GM10266 (cell line): Measurements from ENCODE around the gene ALOXE3.

Source experiments
- DNase-seq: peaks from one replicate; pipeline ENCODE4 v3.0.0; 2012; ENCODE audit errors: extremely low spot score
- CTCF ChIP-seq: IDR thresholded peaks from 2 replicates; pipeline ENCODE4 v1.5.1; 2012; ENCODE audit warnings: mild to moderate bottlenecking, low read depth; ENCODE audit not compliant: control insufficient read depth, insufficient read depth; ENCODE audit errors: missing control alignments

The ALOXE3 gene

GRCh38 chr17:8048736-8049135 is 69.6 kb downstream of the ALOXE3 start:
- TF ChIP-seq CTCF, result no peak
- no peak for DNase-seq

- TF ChIP-seq CTCF, result no peak
- no peak for DNase-seq
Observed at GRCh38 chr17:8048236-8048635, 70.1 kb downstream of the ALOXE3 start.

- DNase-seq, result no peak
- TF ChIP-seq CTCF, result no peak
Observed at GRCh38 chr17:8047769-8048110, 70.6 kb downstream of the ALOXE3 start.

- no peak for TF ChIP-seq CTCF
- no peak for DNase-seq
Observed at GRCh38 chr17:8046929-8047768, 71.2 kb downstream of the ALOXE3 start.

GRCh38 chr17:8046306-8046928 is 71.9 kb downstream of the ALOXE3 start:
- no peak for TF ChIP-seq CTCF
- DNase-seq, result no peak
